MM.1S (cell line): ENCODE measurements around the gene HEXIM1.

ENCODE experiments used
- DNase-seq: peaks from one replicate; pipeline ENCODE4 v3.0.0-alpha.2; 2015
- H2AFZ ChIP-seq: fragments of 300-600 bp; sonication (generic); 2 replicates; pipeline ENCODE4 v1.6.0; 2016; ENCODE audit warnings: antibody characterized with exemption, low read length
- H3F3A ChIP-seq: fragments of 300-600 bp; sonication (generic); 2 replicates; pipeline ENCODE4 v1.6.1; 2016; ENCODE audit warnings: mild to moderate bottlenecking, antibody characterized with exemption, low read length, moderate library complexity, mixed read lengths; ENCODE audit not compliant: insufficient read depth
- H3K27ac ChIP-seq: fragments of 300-600 bp; sonication (generic); 2 replicates; pipeline ENCODE4 v1.5.1; 2016; ENCODE audit warnings: mild to moderate bottlenecking, low read length
- H3K27me3 ChIP-seq: fragments of 300-600 bp; sonication (generic); replicated peaks from 2 replicates; pipeline ENCODE4 v1.6.0; 2016; ENCODE audit warnings: low read length; ENCODE audit not compliant: insufficient read depth
- H3K36me3 ChIP-seq: fragments of 300-600 bp; sonication (generic); replicated peaks from 2 replicates; pipeline ENCODE4 v1.6.1; 2016; ENCODE audit warnings: mild to moderate bottlenecking, low read length, mixed read lengths; ENCODE audit not compliant: insufficient read depth
- H3K4me1 ChIP-seq: fragments of 300-600 bp; sonication (generic); 2 replicates; pipeline ENCODE4 v1.6.1; 2016; ENCODE audit warnings: low read length, mixed read lengths
- H3K4me2 ChIP-seq: fragments of 300-600 bp; sonication (generic); 2 replicates; pipeline ENCODE4 v1.6.0; 2016; ENCODE audit warnings: low read depth, low read length
- H3K4me3 ChIP-seq: fragments of 300-600 bp; sonication (generic); 2 replicates; pipeline ENCODE4 v1.5.1; 2016; ENCODE audit warnings: low read length, mixed read lengths
- H3K79me2 ChIP-seq: fragments of 300-600 bp; sonication (generic); 2 replicates; pipeline ENCODE4 v1.6.1; 2016; ENCODE audit warnings: mixed run types, low read length, mixed read lengths
- H3K9ac ChIP-seq: fragments of 300-600 bp; sonication (generic); 2 replicates; pipeline ENCODE4 v1.6.1; 2016; ENCODE audit warnings: low read length, mixed read lengths
- H3K9me2 ChIP-seq: fragments of 300-600 bp; sonication (generic); replicated peaks from 2 replicates; pipeline ENCODE4 v1.6.1; 2016; ENCODE audit warnings: mild to moderate bottlenecking, low read length, mixed read lengths; ENCODE audit not compliant: insufficient read depth
- H3K9me3 ChIP-seq: fragments of 300-600 bp; sonication (generic); replicated peaks from 2 replicates; pipeline ENCODE4 v1.6.1; 2016; ENCODE audit warnings: mild to moderate bottlenecking, low read length, mixed read lengths; ENCODE audit not compliant: insufficient read depth
- H4K20me1 ChIP-seq: fragments of 300-600 bp; sonication (generic); 2 replicates; pipeline ENCODE4 v1.6.1; 2016; ENCODE audit warnings: mild to moderate bottlenecking, low read length, moderate library complexity, mixed read lengths; ENCODE audit not compliant: insufficient read depth
- EZH2 ChIP-seq: fragments of 300-600 bp; sonication (generic); optimal IDR thresholded peaks from 2 replicates; pipeline ENCODE3; 2017; ENCODE audit warnings: low read depth, mild to moderate bottlenecking, antibody characterized with exemption, low read length, mixed read lengths
- EZH2phosphoT487 ChIP-seq: fragments of 300-600 bp; sonication (generic); IDR thresholded peaks from 2 replicates; pipeline ENCODE4 v1.6.1; 2018; ENCODE audit warnings: antibody characterized with exemption, low read length
- TF ChIP-seq, protein P1 (sequence below): fragments of 300-600 bp; sonication (generic); IDR thresholded peaks from 2 replicates; pipeline ENCODE4 v1.5.1; 2016; ENCODE audit warnings: antibody characterized with exemption, low read length, mixed read lengths

The HEXIM1 gene

DNA sequence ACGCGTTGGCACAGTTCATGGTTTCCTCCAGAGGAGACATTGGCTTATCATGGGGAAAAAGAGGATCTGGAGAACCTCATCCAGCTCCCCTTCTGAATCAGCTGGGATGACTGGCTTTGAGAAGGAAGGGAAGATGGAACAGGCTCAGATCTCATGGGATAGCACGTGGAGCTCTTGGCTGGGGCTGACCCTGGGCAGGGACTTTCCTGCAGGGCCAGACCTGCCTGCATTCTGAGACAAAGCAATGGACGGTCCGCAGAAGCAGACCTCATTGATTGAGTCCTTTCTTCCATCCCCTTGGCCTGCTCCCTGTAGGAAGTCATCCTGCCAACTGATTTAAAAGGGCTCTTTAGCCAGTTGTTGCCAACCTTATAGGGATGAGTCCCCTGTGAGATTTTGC is 42.2 kb upstream of the HEXIM1 start:
- no peak overlapping the region for H3K27ac ChIP-seq
- no peak overlapping the region for H3K4me2 ChIP-seq
- no peaks in the 10 kb centered on the region for H3K79me2 ChIP-seq
- H3K9me3 ChIP-seq: no peaks in the 10 kb centered on the region
- no peak overlapping the region for H3K4me3 ChIP-seq
- H3K27me3 ChIP-seq: no peaks in the 10 kb centered on the region
- no peak for TF ChIP-seq EZH2
- TF ChIP-seq, protein P1, sequence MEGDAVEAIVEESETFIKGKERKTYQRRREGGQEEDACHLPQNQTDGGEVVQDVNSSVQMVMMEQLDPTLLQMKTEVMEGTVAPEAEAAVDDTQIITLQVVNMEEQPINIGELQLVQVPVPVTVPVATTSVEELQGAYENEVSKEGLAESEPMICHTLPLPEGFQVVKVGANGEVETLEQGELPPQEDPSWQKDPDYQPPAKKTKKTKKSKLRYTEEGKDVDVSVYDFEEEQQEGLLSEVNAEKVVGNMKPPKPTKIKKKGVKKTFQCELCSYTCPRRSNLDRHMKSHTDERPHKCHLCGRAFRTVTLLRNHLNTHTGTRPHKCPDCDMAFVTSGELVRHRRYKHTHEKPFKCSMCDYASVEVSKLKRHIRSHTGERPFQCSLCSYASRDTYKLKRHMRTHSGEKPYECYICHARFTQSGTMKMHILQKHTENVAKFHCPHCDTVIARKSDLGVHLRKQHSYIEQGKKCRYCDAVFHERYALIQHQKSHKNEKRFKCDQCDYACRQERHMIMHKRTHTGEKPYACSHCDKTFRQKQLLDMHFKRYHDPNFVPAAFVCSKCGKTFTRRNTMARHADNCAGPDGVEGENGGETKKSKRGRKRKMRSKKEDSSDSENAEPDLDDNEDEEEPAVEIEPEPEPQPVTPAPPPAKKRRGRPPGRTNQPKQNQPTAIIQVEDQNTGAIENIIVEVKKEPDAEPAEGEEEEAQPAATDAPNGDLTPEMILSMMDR: no peak
- TF ChIP-seq EZH2phosphoT487: no peak
- no peaks in the 10 kb centered on the region for H3K9me2 ChIP-seq
- peaks cover 8% of the 10 kb centered on the region; the same call in 1 of the 2 replicates for H3K36me3 ChIP-seq
- H3K4me1 ChIP-seq: no peaks in the 10 kb centered on the region
- H3K9ac ChIP-seq: no peak overlapping the region
- no peaks in the 10 kb centered on the region for H4K20me1 ChIP-seq
- DNase-seq: no peak
- H3F3A ChIP-seq: no peaks in the 10 kb centered on the region
- no peak overlapping the region for H2AFZ ChIP-seq

DNA sequence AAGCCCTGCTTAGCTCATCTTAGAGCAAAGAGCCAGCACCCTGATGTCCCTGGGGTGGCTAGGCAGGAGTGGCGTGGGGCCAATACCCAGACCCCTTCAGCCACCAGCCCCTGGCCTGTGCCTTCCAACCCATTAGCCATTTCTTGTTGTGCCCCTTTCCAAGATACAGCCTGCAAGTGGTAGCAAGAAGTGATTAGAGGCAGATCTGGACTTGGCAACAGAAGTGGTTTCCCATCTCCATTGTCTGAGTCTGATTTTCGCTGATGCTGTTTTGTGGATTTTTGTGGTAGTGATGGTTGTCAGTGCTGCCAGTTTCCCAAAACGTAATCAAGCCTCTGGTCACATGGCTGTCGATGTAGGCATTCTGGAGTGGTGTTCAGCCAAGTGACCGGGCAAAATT is 41.7 kb upstream of the HEXIM1 start:
- TF ChIP-seq, protein P1: no peak
- TF ChIP-seq EZH2: no peak
- no peak for TF ChIP-seq EZH2phosphoT487
- Histone ChIP-seq H3K9me3 (no peaks in the 10 kb centered on the region), H3K9ac (no peak overlapping the region), H3K4me1 (no peaks in the 10 kb centered on the region), H3K27me3 (no peaks in the 10 kb centered on the region), H3K79me2 (no peaks in the 10 kb centered on the region), H3K4me2 (no peak overlapping the region), H4K20me1 (no peaks in the 10 kb centered on the region), H2AFZ (no peak overlapping the region), H3K9me2 (no peaks in the 10 kb centered on the region), H3K27ac (no peak overlapping the region), H3K4me3 (no peak overlapping the region), H3K36me3 (peaks cover 8% of the 10 kb centered on the region; the same call in 1 of the 2 replicates), H3F3A (no peaks in the 10 kb centered on the region)
- no peak for DNase-seq

- peaks cover 8% of the 10 kb centered on the region; the same call in 1 of the 2 replicates for H3K36me3 ChIP-seq
These were observed 40.8 kb upstream of the HEXIM1 start for GRCh38 chr17:45107293-45108010.

More at GRCh38 chr17:45107293-45108010, 40.8 kb upstream of the HEXIM1 start:
- no peak overlapping the region for H3K4me2 ChIP-seq
- H3K27ac ChIP-seq: no peak overlapping the region
- no peaks in the 10 kb centered on the region for H3K9me2 ChIP-seq
- H3K27me3 ChIP-seq: no peaks in the 10 kb centered on the region
- TF ChIP-seq, protein P1: no peak
- TF ChIP-seq EZH2 (no peak), EZH2phosphoT487 (no peak)
- no peaks in the 10 kb centered on the region for H3K4me1 ChIP-seq
- H3K79me2 ChIP-seq: no peaks in the 10 kb centered on the region
- DNase-seq: no peak
- no peak overlapping the region for H3K9ac ChIP-seq
- no peaks in the 10 kb centered on the region for H4K20me1 ChIP-seq
- H3K9me3 ChIP-seq: no peaks in the 10 kb centered on the region
- H2AFZ ChIP-seq: no peak overlapping the region
- H3F3A ChIP-seq: no peaks in the 10 kb centered on the region
- H3K4me3 ChIP-seq: no peak overlapping the region
